ENCODE results near the gene KDM4D.

- TF ChIP-seq, protein P1, sequence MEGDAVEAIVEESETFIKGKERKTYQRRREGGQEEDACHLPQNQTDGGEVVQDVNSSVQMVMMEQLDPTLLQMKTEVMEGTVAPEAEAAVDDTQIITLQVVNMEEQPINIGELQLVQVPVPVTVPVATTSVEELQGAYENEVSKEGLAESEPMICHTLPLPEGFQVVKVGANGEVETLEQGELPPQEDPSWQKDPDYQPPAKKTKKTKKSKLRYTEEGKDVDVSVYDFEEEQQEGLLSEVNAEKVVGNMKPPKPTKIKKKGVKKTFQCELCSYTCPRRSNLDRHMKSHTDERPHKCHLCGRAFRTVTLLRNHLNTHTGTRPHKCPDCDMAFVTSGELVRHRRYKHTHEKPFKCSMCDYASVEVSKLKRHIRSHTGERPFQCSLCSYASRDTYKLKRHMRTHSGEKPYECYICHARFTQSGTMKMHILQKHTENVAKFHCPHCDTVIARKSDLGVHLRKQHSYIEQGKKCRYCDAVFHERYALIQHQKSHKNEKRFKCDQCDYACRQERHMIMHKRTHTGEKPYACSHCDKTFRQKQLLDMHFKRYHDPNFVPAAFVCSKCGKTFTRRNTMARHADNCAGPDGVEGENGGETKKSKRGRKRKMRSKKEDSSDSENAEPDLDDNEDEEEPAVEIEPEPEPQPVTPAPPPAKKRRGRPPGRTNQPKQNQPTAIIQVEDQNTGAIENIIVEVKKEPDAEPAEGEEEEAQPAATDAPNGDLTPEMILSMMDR (conservative IDR thresholded peaks at IDR 0.05; ENCODE audit: low read length): no peak
- TF ChIP-seq EZH2phosphoT487 (IDR thresholded peaks at IDR 0.05; ENCODE audit: borderline replicate concordance): no peak
Measured at GRCh38 chr11:94954753-94955152, 18.8 kb upstream of the KDM4D start.

Data from Loucy (cell line).